HG03139 (cell line): ENCODE measurements around the gene FAM234A.
"Not testable (repeated sequence)": the region's sequence is repeated elsewhere in the genome, so short reads cannot be mapped to it uniquely, and the experiment has no call there.

Experiments
- ATAC-seq: cut with Tn5 transposase; IDR thresholded peaks from one replicate; pipeline ENCODE4 v1.9.1; 2021; ENCODE audit not compliant: unreplicated experiment

Gene FAM234A

DNA sequence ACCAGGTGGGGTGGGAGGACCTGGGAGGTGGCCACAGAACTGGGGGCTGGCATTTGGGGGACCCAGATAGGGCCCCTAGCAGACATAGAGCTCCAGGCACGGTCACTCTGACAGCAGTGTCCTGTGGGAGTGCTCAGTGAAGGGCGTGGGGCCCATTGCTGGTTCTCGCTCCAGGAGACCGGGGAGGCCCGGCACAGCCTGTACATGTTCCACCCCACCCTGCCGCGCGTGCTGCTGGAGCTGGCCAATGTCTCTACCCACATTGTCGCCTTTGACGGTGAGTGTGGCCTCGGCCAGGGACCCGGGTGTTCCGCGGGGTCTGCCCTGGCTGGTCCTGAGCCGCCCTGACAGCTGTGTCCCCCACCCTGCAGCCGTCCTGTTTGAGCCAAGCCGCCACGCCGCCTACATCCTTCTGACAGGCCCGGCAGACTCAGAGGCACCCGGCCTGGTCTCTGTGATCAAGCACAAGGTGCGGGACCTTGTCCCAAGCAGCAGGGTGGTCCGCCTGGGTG is 29.9 kb downstream of the FAM234A start:
- no peak for ATAC-seq

DNA sequence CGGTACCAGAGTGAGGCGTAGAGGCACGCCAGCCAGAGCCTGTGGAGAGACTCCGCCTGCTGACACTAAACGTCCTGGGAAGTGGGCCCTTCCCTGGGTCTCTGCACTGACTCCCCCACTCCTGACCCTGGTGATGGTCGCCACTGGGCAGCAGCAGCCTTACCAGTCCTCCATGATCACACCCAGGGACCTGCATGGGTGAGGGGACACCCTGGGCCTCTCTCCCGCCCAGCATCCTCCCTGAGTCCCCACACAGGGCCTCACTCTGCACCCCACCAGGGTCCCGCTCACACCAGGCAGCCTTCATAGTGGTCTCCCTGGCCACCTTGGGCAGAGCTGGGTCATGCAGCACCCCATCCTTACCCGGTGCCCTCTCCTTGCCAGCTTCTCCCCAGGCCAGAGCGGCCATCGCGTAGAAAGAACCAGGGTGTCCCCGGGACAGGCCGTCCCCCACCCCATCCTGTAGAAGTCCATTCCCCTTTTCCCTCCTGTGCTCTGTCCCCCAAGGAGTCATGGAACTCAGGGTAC is 30.4 kb downstream of the FAM234A start:
- no peak for ATAC-seq

DNA sequence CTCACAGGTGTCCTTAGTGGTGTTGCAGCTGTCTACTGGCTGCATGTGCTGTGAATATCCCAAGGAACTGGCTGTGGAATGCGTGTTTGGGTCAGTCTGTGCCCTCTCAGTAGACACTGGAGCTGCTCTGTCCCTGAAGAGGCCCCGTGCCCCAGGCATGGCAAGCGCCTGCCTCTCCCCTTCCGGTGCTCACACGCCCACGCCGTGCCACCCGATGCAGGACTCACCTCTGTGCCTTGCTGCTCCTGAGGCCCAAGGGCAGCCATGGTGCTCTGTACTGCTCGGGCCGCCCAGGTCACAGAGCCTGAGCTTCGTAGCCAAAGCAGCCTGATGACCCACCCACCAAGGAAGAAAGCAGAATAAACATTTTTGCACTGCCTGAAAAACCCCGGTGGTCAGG is 31.1 kb downstream of the FAM234A start:
- ATAC-seq = no peak

DNA sequence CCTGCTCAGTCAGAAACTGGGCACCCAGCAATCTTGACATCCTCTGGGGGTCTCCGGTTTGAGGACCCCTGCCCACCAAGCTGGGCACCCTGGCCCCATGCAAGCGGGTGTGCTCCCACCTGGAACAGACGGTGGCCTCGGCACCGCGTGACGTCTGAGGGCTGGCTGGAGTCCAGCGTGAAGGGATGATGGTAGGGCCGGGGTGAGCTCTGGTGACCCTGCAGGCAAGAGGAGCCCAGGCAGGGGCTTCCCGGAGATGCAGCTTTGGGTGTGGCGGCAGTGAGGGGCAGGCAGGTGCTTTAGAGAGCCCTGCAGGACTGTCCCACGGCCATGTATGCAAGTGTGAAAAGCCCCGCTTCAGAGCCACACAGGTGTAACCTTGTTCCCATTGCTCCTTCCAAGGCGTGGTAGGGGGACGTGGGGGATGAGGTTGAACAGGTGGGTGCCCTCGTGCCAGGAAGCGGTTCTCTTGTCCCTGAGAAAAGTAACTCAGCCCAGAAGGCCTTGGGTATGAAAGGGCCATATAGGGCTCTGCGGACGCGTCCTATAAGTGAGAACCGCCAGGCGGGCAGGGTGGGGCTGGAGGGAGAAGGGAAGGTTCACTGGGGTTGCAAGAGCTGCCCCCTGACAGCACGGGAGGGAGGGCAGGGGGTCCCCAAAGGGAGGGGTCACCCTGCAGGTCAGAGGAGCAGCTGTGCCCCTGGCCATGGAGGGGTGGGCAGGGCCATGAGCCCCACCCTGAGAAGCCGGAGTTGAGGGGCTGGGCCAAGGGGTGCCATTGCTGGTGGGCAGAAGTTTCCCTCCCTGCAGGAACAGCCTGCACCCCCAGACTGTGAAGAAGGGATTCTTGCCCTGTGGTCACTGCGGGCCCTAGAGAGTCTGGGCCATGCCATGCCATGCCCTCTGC is 31.9 kb downstream of the FAM234A start:
- ATAC-seq = no peak

DNA sequence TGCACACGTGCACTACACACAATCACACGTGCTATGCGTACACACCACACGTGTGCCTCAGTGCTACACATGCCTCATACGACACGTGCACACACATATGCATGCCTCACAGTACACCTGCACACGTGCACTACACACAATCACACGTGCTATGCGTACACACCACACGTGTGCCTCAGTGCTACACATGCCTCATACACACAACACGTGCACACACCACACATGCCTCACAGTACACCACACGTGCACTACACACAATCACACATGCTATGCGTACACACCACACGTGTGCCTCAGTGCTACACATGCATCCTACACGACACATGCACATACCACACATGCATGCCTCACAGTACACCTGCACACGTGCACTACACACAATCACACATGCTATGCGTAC is 32.9 kb downstream of the FAM234A start:
- ATAC-seq = not testable (repeated sequence)

DNA sequence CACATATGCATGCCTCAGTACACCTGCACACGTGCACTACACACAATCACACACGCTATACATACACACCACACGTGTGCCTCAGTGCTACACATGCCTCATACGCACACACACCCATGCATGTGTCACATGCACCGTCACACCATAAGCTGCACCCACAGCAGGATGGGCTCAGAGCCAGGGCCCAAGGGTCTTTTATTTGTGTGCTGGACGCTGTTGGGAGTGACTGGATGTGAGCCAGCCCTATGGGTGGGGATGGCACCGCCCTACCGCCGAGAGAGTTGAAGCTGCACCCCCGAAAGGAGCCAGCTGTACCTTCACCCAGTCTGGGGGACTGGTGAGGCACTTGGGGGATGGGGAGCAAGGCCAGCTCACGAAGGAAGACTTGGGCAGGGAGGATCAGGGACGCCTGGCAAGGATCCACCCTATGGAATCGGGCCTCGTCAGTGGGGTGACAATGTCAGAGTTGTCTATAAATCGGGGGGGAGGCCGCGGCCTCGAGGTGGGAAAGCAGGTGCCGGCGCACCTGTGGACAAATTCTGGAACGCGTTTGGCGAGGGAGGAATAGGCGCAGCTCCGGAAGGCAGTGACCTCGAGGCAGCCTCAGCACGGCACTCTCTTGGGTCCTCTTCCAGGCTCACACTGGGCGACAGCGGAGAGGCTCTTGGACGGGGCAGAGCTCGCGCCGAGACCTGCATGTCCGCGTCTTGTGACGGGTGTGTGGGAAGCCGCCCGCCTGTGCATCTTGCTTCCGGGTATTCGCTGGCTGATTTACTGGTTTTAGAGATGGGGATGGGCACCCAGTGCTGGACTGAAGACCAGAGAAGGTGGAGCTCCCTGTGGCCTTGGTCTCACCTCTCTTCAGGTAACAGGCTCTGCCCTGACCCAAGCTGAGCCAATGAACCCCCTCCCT is 33.8 kb downstream of the FAM234A start:
- ATAC-seq = no peak

DNA sequence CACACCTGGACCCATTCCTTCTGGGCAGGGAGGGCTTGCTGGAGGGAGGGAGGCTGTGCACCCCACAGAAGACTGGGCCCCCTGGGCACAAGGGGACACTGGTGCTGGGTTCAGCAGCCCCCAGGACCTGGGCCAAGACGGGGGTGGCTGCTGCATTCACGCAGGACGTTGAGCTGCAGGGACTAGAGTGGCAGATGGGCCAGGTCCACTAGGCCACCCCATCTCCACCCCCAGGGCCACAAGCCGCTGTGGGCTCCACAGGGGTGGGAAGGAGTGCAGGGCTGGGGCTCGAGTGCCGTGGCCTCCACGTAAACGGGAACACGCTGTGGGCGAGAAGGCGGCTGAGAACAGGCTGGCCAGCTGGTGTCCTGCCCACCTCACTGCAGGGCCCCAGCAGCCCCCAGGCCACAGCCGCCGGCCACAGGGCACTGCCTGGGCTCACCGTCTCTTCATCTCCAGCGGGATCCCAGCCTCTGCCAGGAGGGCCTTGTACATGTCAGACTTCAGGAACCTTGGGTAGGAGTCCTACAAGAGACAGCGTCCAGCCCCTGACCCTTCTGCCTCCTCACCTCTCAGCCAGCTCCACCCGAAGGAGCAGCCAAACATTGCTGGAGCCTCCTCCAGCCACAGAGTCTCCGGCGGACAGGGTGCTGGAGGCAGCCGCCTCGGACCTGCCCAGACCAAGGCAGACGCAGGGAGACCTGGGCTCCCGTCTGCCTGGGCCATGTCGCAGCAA is 34.6 kb downstream of the FAM234A start:
- no peak for ATAC-seq

DNA sequence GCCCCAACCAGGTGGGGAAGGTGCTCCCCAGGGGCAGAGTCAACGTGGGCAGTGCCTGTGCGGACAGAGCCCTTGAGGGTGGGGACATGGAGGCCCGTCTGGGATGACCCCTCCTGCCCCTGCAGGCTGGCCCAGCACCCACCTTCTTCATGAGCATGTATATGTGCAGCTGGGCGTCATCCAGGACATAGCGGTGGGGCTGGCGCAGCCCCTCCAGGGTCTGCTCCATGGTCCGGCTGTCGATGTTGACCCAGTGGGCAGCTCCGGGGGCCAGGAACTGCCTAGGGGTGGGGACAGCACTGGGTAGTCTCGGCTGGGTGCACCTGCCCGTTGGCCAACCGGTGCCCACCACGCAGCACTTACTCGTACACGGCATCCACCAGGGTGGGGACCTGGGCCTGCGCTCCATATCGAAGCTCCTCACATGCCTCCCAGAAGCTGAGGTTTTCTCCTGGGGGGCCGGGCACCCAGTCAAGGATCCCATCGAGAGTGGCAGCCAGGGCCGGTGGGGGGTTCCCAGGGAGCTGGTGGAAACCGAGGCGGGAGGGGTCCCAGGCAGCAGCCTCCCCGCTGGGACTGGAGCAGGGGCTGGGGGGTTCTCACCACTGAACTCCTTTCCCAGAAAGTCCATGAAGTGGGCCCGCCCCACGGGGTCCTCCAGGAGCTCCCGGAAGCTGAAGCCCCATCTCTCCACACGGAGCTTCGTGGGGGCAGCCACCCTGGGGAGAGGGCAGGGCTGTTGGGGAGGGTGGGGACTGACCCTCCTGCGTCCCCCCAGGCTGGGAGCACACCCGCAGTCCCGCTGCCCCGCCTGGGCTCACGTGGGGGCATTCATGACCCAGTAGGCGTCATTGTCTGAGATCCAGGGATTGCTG is 36.0 kb downstream of the FAM234A start:
- no peak for ATAC-seq

DNA sequence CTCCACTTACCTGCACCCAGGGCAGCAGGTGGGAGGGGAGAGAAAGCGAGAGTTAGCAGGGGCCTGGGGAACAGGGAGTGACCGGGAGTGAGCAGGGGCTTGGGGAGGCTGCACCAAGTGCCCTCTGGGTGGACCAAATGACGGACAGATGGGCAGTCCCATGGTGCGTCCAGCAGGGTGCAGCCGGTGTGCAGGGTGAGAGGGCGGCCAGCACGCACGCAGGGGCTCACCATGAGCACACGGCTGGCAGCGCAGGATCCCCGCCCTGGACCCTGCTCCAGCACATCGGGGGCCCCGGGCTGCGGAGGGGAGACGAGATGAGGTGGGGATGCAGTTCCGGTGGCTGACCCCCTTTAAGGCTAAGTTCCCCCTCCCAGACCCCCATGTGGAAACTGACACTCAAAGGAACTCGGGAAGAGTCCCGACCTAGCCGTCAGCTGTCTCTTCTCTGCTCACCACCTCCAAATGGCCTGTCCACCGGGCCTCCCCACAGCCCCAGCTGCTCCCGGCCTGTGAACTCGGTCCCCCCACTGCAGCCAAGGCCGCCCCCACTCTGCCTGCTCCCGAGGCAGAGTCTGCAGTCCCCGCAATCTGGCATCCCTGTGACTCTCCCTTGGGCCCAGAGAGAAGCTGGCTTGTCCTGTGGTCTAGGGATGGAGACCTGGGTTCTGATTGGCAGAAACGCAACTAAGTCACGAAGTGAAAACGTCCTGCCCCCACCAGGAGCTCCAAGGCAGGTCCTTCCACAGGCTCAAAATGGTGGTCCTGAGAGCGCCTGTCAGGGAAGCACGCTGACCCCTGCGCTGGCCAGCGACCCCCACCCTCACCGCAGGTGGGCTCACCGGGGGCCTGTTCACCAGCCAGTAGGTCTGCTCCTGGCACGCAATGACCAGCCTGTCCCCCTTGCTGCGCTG is 38.3 kb downstream of the FAM234A start:
- ATAC-seq = no peak

DNA sequence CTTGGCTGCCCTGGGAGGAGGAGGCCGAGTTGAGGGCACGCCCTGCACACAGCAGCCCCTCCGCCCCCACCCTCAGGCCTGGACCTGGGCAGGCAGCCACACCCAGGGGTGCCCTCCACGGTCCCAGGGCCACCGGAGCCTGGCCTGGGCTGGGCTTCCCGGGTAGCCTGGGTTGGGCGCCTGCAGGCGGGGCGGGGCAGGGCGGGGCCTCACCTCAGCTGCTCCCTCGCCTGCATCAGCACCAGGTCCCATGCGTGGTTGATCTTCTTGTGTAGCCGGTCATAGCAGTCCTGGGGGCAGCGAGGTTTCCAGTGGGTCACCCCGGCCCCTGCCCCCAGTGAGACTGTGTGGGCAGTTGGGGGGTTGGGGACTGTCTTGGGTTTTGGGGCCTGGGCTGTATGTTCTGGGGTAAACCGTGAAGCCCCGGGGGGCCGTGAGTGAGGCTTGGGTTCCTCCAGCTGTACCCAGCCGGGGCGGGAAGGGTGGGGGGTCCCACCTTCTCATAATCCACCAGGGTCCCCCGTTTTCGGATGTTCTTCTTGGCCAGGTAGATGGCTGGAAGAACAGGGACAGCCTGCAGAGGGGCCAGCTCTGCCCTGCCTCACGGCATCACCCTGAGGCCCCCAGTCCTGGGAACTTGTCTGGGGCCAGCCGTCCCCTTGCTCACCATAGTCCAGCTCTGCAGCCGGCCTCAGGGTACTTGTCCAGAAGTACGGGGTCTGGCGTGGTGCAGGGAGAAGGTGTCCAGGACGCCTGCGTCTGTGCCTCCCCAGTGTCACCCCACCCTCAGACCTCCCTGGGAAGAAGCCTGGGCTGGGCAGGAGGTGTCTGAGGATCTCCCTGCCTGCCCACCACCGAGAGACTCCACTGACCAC is 39.2 kb downstream of the FAM234A start:
- ATAC-seq = no peak

DNA sequence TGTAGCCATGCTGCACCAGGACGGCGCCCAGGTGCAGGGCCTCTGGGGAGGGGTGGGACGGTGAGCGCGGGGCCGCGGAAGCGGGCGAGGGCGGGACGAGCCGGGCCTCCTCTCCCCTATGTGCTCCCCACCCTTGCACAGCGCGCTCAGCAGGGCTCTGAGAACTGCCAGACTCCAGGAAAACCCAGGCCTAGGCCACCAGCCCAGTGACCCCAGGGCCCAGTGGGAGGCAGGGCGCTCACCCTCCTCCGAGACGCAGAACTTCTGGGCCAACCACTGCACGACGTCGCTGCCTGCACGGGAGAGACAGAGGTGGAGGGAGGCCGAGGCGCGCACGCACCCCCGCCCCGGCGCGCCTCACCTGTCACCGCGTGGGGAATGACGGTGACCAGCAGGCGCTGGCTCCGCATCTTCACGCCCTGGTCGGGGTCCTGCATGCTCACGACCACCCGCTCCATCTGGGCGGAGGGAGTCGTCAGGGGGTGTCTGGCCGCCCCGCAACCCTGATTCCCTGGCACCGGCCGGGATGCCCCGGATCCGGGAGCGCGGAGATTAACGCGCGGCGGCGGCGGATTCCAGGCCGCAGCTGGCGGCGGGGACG is 40.5 kb downstream of the FAM234A start:
- no peak for ATAC-seq

DNA sequence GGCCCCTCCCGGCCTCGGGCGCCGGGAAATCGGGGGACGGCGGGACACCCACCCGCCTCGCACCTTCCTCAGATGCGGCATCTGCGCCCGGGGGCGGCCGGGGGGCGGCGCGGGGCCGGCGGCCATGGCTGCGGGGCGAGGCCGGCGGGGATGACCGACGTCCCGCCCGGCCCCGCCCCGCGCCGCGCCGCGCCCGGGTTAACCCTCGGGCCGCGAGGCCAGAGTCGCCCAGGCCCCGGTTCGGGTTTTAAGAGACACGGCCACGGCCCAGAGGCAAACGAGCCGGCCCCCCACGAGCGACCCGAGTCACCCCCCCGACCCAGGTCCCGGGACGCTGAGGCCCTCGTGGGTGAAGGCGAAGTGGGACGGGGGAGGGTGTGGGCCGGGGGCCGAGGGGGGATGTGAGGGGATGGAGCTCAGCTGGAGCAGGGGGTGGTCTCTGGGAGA is 41.2 kb downstream of the FAM234A start, which contains the start of gene RGS11:
RGS11 (minus strand) TSS at position 159 of the 447 bp plus-strand sequence; CDS start at position 126, 33 bp downstream.
- ATAC-seq = no peak

DNA sequence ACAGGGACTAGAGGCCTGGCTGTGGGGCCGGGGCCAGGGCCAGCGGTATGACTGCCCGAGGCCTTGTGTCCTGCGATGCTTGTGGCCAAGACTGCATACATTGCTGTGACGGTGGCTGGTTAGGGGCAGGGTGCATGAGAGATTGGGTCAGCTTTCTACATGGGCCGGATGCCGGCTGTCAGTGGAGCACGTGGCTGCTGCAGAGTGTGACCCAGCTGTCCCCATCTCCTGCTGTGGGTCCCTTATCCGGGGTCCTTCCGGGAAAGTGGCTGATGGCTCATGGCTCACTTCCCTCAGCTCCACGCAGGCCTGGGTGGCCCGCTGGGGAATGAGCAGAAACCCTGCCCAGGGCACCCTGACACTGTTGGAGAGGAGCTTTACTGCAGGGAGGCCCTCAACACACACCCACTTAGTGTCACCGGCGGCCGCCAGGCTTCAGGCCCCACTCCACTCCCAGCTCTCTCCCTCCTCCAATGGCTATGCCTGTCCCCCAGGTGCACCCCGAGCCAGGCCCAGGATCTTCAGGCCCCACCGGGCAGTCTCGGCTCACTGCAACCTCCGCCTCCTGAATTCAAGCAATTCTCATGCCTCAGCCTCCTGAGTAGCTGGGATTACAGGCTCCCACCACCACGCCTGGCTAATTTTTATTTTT is 41.9 kb downstream of the FAM234A start:
- no peak for ATAC-seq

DNA sequence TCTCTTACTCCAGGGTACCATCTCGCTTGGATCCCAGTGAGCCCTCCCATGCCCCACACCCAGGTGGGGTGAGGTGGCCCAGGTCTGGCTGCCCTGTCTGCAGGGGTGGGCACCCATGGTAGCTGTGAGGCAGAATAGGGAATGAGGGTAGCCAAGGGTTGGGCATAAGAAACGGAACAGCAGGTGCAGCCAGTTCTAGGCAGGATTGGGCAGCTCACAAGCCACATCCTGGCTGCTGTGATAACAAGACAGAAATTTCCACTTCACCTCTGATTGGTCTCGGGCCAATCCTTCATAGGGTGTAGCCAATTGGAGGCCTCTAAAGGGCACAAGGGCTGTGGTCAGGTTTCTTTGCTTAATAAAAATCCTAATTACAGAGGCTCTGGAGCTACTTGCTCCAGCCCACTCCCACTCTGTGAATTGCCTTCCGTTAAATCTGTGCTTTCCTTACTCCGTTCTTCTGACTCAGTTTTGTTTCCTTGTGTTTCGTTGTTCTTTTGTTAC is 44.3 kb downstream of the FAM234A start:
- ATAC-seq = no peak

DNA sequence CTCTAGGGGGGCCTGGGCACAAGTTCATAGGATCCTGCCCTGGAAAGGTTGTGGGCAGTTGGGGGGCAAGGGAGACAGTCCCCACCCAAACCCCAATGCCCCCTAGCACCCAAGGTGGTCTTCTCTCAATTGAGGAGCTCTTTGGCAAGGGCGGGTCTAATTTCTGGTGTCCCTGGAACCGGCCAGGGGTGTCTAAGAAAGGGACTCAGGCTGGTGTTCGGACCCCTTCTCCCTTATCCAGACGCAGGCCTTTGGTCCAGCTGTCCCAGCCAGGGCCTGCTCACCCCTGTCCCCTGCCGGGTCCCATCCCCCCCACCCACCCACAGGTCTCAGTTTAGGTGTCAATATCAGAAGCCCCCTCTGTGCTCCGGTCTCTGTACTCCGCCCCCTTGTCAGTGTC is 44.9 kb downstream of the FAM234A start:
- no peak for ATAC-seq

DNA sequence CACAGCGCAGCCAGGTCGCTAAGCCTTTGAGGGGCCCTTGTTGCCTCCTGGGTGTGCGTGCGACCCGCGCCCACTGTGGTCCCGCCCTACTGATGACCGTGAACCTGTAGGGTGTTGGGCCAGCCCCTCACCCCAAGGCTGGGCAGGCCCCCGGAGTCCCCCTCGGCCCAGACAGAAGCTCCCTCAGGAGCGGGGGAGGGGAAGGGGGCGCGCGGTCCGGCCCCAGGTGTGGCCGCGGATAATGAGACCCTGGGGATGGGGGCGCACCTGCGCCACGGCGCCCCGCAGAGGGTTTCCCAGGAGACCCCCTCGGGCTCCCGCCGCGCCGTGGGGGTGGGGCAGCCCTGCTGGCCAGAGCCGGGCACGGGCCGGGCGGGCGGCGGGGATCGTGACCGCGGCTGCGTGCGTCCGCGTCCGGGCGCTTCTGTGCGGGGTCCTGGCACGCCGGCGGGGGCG is 45.4 kb downstream of the FAM234A start:
- ATAC-seq = no peak
